ENCODE results near the gene TFF2. TPM values are rescaled to one million over a fixed set of nuclear protein-coding genes. Genes with fewer than 3 reads are reported as not detected.
A peak's percentile ranks its signal among the peaks of the same experiment; 100 is the strongest.

The TFF2 gene
- total and polyA plus RNA-seq, 9 donors, result 0.26 to 0.49 TPM; not detected in 7

DNA sequence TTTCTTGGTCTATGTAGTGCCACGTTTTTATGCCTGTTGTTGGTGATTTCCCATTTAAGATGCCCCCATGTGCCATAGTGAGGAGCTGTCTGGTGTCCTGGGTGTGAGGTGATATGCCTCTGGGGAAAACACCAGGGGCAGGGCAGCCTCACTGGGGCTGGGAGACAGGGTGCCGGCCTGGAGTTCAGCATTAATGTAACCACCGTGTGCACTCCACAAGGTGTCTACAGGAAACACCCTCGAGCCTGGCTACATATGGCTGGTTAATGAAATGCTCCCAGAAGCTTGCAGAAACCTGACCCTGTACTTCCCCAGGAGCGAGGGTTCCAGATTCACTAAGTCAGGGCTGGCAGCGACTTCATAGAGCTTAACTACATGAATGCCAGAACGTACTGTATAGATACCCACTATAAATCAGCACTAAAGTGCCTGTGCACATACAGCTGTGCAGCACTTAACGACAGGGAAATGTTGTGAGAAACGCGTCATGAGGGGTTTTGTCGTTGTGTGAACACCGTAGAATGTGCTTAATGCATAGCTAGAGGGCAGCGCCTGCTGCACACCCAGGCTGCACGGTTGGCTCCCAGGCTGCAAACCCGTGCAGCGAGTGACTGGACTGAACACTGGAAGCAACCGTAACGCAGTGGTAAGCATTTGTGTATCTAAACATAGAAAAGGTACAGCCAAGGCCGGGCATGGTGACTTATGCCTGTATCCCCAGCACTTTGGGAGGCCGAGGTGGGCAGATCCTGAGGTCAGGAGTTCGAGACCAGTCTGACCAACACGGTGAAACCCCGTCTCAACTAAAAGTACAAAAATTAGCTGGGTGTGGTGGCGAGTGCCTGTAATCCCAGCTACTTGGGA lies 10.4 kb downstream of the TFF2 start:
- DNase-seq, result no peak
- no peaks in the 10 kb centered on the region for H3K9me3 ChIP-seq (replicated peaks; ENCODE audit: control insufficient read depth, low read depth, low read length)
- no peak overlapping the region for H3K27ac ChIP-seq (ENCODE audit: low read length)
- H3K4me3 ChIP-seq (ENCODE audit: low read length), result no peak overlapping the region
- peaks cover 7% of the 10 kb centered on the region for H3K4me1 ChIP-seq (ENCODE audit: control insufficient read depth, insufficient read depth, low read length)
- WGBS (ENCODE audit: insufficient coverage), result 53% methylated on average over 20 of the region's 24 CpGs
- peaks cover 4% of the 10 kb centered on the region for H3K27me3 ChIP-seq (ENCODE audit: control insufficient read depth, insufficient read depth, low read length)
- no peaks in the 10 kb centered on the region for H3K36me3 ChIP-seq (ENCODE audit: control insufficient read depth, insufficient read depth, low read length)

DNA sequence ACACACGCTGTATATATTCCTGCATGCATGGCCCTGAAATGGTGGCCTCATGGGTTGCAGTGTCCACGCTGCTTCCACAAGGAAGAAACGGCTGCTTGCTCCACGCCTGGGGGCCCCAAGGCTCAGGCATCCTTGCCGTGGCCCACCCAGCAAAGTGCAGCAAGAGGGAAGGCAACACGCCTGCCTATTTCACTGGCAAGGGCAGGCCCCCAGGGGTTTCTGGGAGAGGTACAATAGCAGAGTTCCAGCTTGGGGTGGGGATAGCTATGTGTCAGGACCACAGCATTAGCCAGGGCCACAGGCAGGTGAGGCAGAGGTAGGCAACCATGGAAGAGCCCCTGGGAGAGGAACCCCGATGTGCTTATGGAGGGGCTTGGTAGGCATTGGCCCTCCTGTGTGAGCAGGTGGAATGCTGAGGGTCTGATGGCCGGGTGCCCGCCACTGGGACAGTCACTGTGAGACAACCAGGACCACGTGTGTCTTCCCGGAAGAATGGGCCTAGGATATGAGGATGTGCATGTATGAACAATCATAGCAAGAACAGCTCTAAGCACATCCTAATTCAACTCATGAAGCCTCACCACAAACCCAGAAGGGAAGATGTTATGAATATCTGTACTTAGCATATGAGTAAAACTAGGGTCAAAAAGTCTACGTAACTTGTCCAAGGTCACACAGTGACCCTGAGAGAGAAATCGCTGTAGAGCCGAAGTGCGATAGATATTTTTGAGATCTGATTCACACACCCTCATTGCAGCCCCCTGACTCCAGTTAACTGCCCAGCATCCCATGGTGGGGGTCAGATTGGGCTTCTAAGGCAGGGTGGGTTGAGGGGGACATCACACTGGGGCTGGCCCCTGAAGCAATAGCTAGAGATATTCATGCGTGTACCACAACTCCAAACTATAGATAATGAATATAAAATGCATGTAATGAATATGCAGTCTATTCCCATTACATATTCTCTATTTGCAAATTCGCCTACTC lies 11.8 kb downstream of the TFF2 start:
- Histone ChIP-seq H3K27ac (ENCODE audit: low read length) (no peak overlapping the region), H3K27me3 (ENCODE audit: control insufficient read depth, insufficient read depth, low read length) (peaks cover 6% of the 10 kb centered on the region), H3K9me3 (replicated peaks; ENCODE audit: control insufficient read depth, low read depth, low read length) (no peaks in the 10 kb centered on the region), H3K4me1 (ENCODE audit: control insufficient read depth, insufficient read depth, low read length) (peaks cover 7% of the 10 kb centered on the region), H3K36me3 (ENCODE audit: control insufficient read depth, insufficient read depth, low read length) (no peaks in the 10 kb centered on the region), H3K4me3 (ENCODE audit: low read length) (no peak overlapping the region)
- DNase-seq, result no peak
- 76% methylated on average over 7 of the region's 17 CpGs for WGBS (ENCODE audit: insufficient coverage)

DNA sequence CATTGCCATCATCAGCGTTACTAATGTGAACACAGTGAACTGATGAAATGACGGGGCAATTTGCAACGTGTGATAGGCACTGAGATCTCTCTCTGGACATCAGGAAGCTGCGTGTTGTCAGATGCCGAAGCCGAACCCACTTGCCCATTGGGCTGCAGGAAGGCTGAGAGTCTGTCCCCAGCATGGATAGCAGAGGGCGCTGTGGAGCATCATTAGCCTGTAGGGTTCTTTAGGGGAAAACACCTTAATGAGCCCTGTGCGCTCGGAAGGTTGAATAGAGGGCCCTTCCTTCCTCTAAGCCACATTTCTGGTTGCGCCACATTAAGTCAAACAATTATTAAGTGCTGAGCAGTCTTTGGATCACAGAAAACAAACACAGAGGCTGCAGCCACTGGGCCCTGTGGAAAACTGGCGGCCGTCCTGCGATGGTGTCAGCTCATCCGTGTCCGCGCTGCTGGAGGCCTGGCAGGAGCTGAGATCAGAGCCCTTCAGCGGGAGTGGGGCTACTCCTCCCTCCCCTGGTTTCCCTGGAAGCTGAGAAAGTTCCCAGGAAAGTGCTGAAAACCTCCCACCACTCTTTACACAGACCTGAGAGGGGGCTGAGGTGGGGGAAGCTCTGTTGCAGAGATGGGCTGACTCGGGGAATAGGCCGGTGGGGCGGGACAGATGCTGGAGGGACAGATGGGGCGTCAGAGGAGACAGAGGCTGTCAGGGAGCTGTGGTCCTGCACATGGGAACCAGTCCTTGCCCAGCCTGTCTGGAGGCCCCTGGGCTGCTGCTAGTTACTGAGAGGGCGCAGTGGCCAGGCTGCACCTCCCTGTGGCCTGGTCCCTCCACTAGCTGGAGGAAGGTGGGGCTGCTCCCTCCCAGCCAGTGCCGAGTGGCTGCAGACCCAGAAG lies 12.7 kb downstream of the TFF2 start:
- 32% methylated on average over 21 of the region's 23 CpGs for WGBS (ENCODE audit: insufficient coverage)
- Histone ChIP-seq H3K4me1 (ENCODE audit: control insufficient read depth, insufficient read depth, low read length) (peaks cover 7% of the 10 kb centered on the region), H3K4me3 (ENCODE audit: low read length) (no peak overlapping the region)

DNA sequence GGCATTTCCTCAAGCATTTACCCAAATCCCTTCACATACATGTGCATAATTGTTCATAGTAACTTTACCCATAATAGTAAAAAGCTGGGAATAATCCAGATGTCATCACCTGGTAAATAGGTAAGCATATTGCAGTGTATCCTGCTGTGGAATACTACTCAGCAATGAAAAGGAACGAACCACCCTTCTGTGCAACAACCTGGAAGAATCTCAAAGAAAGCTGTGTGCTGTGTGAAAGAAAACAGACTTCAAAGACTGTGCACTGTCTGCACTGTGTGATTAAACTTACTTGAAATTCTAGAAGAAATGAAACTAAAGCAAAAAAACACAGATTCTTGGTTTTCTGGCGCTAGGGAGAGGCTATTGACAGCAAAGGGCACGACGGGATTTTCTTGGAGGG lies 13.5 kb downstream of the TFF2 start:
- Histone ChIP-seq H3K36me3 (ENCODE audit: control insufficient read depth, insufficient read depth, low read length) (no peaks in the 10 kb centered on the region), H3K4me3 (ENCODE audit: low read length) (no peak overlapping the region), H3K4me1 (ENCODE audit: control insufficient read depth, insufficient read depth, low read length) (peaks cover 7% of the 10 kb centered on the region), H3K27ac (ENCODE audit: low read length) (no peak overlapping the region), H3K9me3 (replicated peaks; ENCODE audit: control insufficient read depth, low read depth, low read length) (no peaks in the 10 kb centered on the region), H3K27me3 (ENCODE audit: control insufficient read depth, insufficient read depth, low read length) (peaks cover 10% of the 10 kb centered on the region)
- no CpG with 5 or more reads among the region's 4 CpGs for WGBS (ENCODE audit: insufficient coverage)
- no peak for DNase-seq

More for the DNA sequence above, 12.7 kb downstream of the TFF2 start:
- peak; percentile 56 for DNase-seq
- Histone ChIP-seq H3K27me3 (ENCODE audit: control insufficient read depth, insufficient read depth, low read length) (peaks cover 6% of the 10 kb centered on the region), H3K36me3 (ENCODE audit: control insufficient read depth, insufficient read depth, low read length) (no peaks in the 10 kb centered on the region), H3K27ac (ENCODE audit: low read length) (no peak overlapping the region), H3K9me3 (replicated peaks; ENCODE audit: control insufficient read depth, low read depth, low read length) (no peaks in the 10 kb centered on the region)

DNA sequence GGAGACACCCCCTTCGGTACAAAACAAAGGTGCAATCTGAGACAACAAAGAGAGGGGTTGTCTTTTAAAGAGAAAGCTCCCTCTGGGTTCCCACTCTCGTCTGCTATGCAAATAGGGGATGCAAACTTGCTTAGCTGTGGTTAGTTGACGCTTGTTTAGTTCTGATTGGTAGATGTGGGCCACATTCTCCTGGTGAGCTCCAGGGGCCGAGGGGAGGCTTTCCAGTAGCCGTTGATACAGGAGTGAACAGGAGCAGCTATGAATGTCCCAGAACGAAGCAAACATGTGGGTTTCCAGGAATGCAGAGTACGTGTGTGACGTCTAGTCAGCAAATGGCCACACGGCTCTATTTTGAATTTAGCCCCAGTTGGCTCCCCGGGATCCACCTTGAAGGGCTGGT lies 14.7 kb downstream of the TFF2 start:
- WGBS (ENCODE audit: insufficient coverage), result 8% methylated on average over 8 of the region's 10 CpGs
- DNase-seq, result no peak
- Histone ChIP-seq H3K9me3 (replicated peaks; ENCODE audit: control insufficient read depth, low read depth, low read length) (no peaks in the 10 kb centered on the region), H3K4me3 (ENCODE audit: low read length) (no peak overlapping the region), H3K27ac (ENCODE audit: low read length) (no peak overlapping the region), H3K36me3 (ENCODE audit: control insufficient read depth, insufficient read depth, low read length) (no peaks in the 10 kb centered on the region), H3K4me1 (ENCODE audit: control insufficient read depth, insufficient read depth, low read length) (peaks cover 7% of the 10 kb centered on the region), H3K27me3 (ENCODE audit: control insufficient read depth, insufficient read depth, low read length) (peaks cover 10% of the 10 kb centered on the region)

DNA sequence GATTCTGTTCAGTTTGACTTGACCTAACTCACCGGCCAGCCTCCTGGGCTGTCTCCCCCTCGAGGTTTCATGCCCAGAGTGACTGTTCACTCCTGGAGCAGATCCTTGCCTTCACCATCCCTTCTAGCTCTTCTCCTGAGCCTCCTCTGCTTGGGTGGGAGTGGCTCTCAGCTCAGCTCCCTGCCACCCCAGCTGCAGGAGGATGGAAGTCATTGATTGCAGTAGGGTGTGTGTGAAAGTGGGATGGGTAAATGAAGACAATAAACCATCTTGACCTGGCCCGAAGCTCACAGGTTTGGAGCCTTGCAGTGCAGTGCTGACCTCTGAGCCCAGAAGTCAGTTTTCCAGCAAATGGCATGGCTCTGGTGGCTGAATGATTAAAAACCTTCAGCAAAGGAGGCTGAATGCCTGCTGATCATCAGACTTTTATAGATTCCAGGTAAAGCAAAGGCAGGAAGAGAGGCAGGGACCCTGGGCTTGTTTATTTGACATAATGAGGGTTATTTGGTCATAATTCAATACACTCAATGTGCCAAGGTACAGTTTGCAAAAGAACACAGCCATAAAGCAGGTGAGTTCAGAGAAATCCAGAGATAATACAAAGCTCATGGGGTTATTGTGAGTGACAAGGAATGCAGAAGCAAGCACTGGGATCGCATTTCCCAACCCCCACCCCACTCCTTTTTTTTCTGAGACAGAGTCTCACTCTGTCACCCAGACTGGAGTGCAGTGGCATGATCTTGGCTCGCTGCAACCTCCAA lies 18.1 kb downstream of the TFF2 start:
- Histone ChIP-seq H3K9me3 (replicated peaks; ENCODE audit: control insufficient read depth, low read depth, low read length) (no peaks in the 10 kb centered on the region), H3K4me3 (ENCODE audit: low read length) (no peak overlapping the region), H3K4me1 (ENCODE audit: control insufficient read depth, insufficient read depth, low read length) (peaks cover 2% of the 10 kb centered on the region), H3K27ac (ENCODE audit: low read length) (no peak overlapping the region), H3K36me3 (ENCODE audit: control insufficient read depth, insufficient read depth, low read length) (no peaks in the 10 kb centered on the region), H3K27me3 (ENCODE audit: control insufficient read depth, insufficient read depth, low read length) (peaks cover 10% of the 10 kb centered on the region)
- WGBS (ENCODE audit: insufficient coverage), result 60% methylated on average over 3 of the region's 5 CpGs
- DNase-seq, result no peak

DNA sequence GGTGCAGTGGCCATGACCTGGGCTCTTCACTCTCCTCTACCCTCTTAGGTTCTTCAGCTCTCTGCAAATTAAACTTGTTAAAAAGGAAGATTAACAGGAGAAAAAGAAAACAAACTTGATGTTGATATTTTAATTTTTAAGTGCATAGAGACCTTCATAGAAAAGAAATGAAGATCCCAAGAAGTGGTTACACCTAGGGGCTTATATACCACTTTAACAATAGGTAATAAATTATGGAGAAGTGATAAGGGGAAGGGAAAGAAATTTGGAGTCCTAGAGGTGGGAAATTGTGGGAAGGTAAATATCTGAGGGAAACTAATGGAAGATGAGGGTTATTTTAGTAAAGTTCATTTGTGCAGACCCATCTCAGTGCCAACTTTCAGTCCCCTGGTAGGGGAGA lies 19.1 kb downstream of the TFF2 start:
- Histone ChIP-seq H3K4me1 (ENCODE audit: control insufficient read depth, insufficient read depth, low read length) (peaks cover 2% of the 10 kb centered on the region), H3K27me3 (ENCODE audit: control insufficient read depth, insufficient read depth, low read length) (peaks cover 10% of the 10 kb centered on the region), H3K27ac (ENCODE audit: low read length) (no peak overlapping the region), H3K9me3 (replicated peaks; ENCODE audit: control insufficient read depth, low read depth, low read length) (no peaks in the 10 kb centered on the region), H3K36me3 (ENCODE audit: control insufficient read depth, insufficient read depth, low read length) (no peaks in the 10 kb centered on the region), H3K4me3 (ENCODE audit: low read length) (no peak overlapping the region)
- no peak for DNase-seq

DNA sequence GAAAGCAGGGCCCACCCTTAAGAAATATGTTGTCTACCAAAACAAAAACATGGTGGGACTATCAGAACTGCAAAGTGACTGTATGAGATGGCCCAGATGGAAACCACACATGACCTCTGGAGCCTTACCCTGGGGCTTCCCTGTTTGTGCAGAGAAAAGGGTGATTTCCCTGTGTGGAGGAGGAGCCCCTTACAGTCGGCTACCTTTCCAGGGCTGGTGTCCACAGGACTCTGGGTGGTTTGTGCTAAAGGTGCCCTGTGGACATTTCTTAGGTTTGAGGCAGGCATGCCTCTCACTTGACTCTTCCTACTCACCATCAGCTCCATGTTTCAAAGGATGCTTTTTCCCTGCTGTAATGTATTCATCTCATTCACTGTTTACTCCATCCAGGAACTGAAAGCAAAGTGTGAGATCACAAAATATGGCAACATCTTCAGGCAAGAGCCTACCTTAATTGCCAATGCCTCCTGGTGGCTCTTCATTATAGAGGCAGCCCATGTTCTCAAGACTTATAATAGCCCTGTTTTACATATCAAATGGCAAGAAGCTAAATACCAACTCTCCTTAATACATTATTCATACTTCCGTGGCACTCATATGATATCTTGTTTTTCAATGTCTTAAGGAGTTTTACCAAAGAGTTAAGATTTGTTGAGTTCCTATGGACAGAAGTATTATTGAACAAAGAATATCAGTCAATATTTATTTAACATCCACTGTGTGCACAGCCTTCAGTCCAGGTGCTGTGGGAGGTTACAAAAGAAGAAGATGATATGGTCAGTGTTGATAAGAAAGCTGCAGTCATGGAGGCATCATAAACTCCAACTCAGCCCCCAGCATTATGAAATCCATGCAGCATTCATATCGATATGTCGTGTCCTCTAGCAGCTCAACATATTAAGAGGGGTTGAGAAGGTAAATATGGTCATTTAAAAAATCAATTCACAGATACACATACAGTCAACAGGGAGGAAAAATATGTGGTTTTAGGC lies 20.1 kb downstream of the TFF2 start:
- Histone ChIP-seq H3K27me3 (ENCODE audit: control insufficient read depth, insufficient read depth, low read length) (peaks cover 6% of the 10 kb centered on the region), H3K9me3 (replicated peaks; ENCODE audit: control insufficient read depth, low read depth, low read length) (no peaks in the 10 kb centered on the region), H3K4me3 (ENCODE audit: low read length) (no peak overlapping the region), H3K27ac (ENCODE audit: low read length) (no peak overlapping the region), H3K36me3 (ENCODE audit: control insufficient read depth, insufficient read depth, low read length) (no peaks in the 10 kb centered on the region), H3K4me1 (ENCODE audit: control insufficient read depth, insufficient read depth, low read length) (no peaks in the 10 kb centered on the region)
- 60% methylated on average over 1 of the region's 4 CpGs for WGBS (ENCODE audit: insufficient coverage)
- no peak for DNase-seq

Measured in muscle of leg (tissue), 11 donors.